ENCODE data around the gene CDH6. TPM values are rescaled to one million over a fixed set of nuclear protein-coding genes. Genes with fewer than 3 reads are reported as not detected.
"Not testable (repeated sequence)": the region's sequence is repeated elsewhere in the genome, so short reads cannot be mapped to it uniquely, and the experiment has no call there.

Gene CDH6
- total RNA-seq, 2 donors from 2014 or later = 0.61 to 1.1 TPM

- DNase-seq (no peak), ATAC-seq (no peak)
- intact Hi-C loops (cut with DNase I, micrococcal nuclease) = no loop called here
Observed at GRCh38 chr5:31359839-31360238, 166.4 kb downstream of the CDH6 start.

- DNase-seq (no peak), ATAC-seq (peak; percentile 71)
- intact Hi-C loops (cut with DNase I, micrococcal nuclease) = no loop called here
Observed at GRCh38 chr5:31361234-31361633, 167.7 kb downstream of the CDH6 start.

- ATAC-seq; intact Hi-C loops (cut with DNase I, micrococcal nuclease); DNase-seq: not testable (repeated sequence)
Observed at GRCh38 chr5:31361704-31362528, 168.4 kb downstream of the CDH6 start.

- DNase-seq (no peak), ATAC-seq (no peak)
- intact Hi-C loops (cut with DNase I, micrococcal nuclease) = no loop called here
Observed at GRCh38 chr5:31362529-31362900, 169.0 kb downstream of the CDH6 start.

- intact Hi-C loops (cut with DNase I, micrococcal nuclease) = no loop called here
- no peak for DNase-seq
- ATAC-seq = peak; percentile 48
Observed at GRCh38 chr5:31362931-31363568, 169.6 kb downstream of the CDH6 start.

GRCh38 chr5:31364881-31365636 lies 171.6 kb downstream of the CDH6 start:
- ATAC-seq (no peak), DNase-seq (no peak)
- intact Hi-C loops (cut with DNase I, micrococcal nuclease) = no loop called here

GRCh38 chr5:31365776-31366175 lies 172.3 kb downstream of the CDH6 start:
- ATAC-seq (no peak), DNase-seq (no peak)
- intact Hi-C loops (cut with DNase I, micrococcal nuclease) = no loop called here

GRCh38 chr5:31366941-31367340 lies 173.5 kb downstream of the CDH6 start:
- no peak for ATAC-seq
- intact Hi-C loops (cut with DNase I, micrococcal nuclease) = no loop called here
- DNase-seq = no peak

GRCh38 chr5:31372124-31372523 lies 178.6 kb downstream of the CDH6 start:
- DNase-seq (no peak), ATAC-seq (no peak)
- intact Hi-C loops (cut with DNase I, micrococcal nuclease) = no loop called here

GRCh38 chr5:31375999-31376720 lies 182.7 kb downstream of the CDH6 start:
- intact Hi-C loops (cut with DNase I, micrococcal nuclease) = no loop called here
- DNase-seq = no peak
- ATAC-seq = no peak

GRCh38 chr5:31377274-31377946 lies 183.9 kb downstream of the CDH6 start:
- no peak for DNase-seq
- peak; percentile 97 for ATAC-seq
- intact Hi-C loops (cut with DNase I, micrococcal nuclease) = no loop called here

- peak; percentile 16 for ATAC-seq
- intact Hi-C loops (cut with DNase I, micrococcal nuclease) = no loop called here
- no peak for DNase-seq
Observed at GRCh38 chr5:31378136-31378535, 184.7 kb downstream of the CDH6 start.

All from left colon (tissue), 2 donors.